K562 (cell line): ENCODE measurements around the gene CZIB. TPM values are rescaled to one million over a fixed set of nuclear protein-coding genes. Genes with fewer than 3 reads are reported as not detected.

Source experiments
- ATF3 ChIP-seq, 2 experiments: fragments of 450-650 bp in 1 of 2; sonication (generic) in 1 of 2; formaldehyde crosslinking in 1 of 2; IDR thresholded peaks in 1 of 2; conservative IDR thresholded peaks in 1 of 2; 2 replicates each; pipeline versions ENCODE4 v1.6.1 to v1.8.1; 2016 to 2023; ENCODE audit warnings: mild to moderate bottlenecking in 2 of 2, moderate library complexity in 2 of 2, inconsistent platforms in 1 of 2, missing genetic modification reagents in 1 of 2
- DNMT1 ChIP-seq: fragments of 450-650 bp; IDR thresholded peaks from 2 replicates; pipeline ENCODE4 v1.6.1; 2016; ENCODE audit warnings: antibody characterized with exemption, mild to moderate bottlenecking
- ETV1 ChIP-seq: fragments of 450-650 bp; conservative IDR thresholded peaks from 2 replicates; pipeline ENCODE4 v1.6.1; 2016; ENCODE audit warnings: missing genetic modification characterization, control low read depth, low read depth, missing compliant biosample characterization
- GTF3C2 ChIP-seq: IDR thresholded peaks from 3 replicates; pipeline ENCODE4 v1.6.1; 2011; ENCODE audit warnings: borderline replicate concordance, mild to moderate bottlenecking, moderate library complexity; ENCODE audit not compliant: insufficient read length; ENCODE audit errors: extremely low read depth
- KAT7 ChIP-seq: sonication (generic); formaldehyde crosslinking; IDR thresholded peaks from 2 replicates; pipeline ENCODE4 v1.8.0; 2022; ENCODE audit warnings: missing genetic modification reagents, mild to moderate bottlenecking, borderline replicate concordance
- MGA ChIP-seq: fragments of 450-650 bp; IDR thresholded peaks from 2 replicates; pipeline ENCODE4 v1.6.1; 2016; ENCODE audit warnings: mild to moderate bottlenecking, moderate library complexity
- NFIC ChIP-seq: fragments of 450-650 bp; IDR thresholded peaks from 2 replicates; pipeline ENCODE4 v1.6.1; 2017; ENCODE audit warnings: mild to moderate bottlenecking, inconsistent platforms
- POLR3G ChIP-seq: IDR thresholded peaks from 2 replicates; pipeline ENCODE4 v1.6.1; 2011; ENCODE audit not compliant: insufficient read length, insufficient replicate concordance; ENCODE audit errors: extremely low read depth
- SNAPC5 ChIP-seq: fragments of 250-450 bp; sonication (Bioruptor Pico); IDR thresholded peaks from 2 replicates; pipeline ENCODE4 v1.8.0; 2021; ENCODE audit warnings: moderate library complexity, mild to moderate bottlenecking, inconsistent platforms
- TCF3 ChIP-seq: sonication (generic); formaldehyde crosslinking; IDR thresholded peaks from 2 replicates; pipeline ENCODE4 v1.4.0; 2020; ENCODE audit warnings: mild to moderate bottlenecking, missing genetic modification reagents
- polyA plus RNA-seq, 8 experiments: library from polyadenylated mRNA; depleted of rRNA in 4 of 8; stranded (reverse) in 5 of 8; unstranded in 3 of 8; fragments of >200 nt; fragmentation: Nextera tagmentation in 2 of 8; fragmentation: Illumina TruSeq in 1 of 8; extraction: Ambion mirVana in 2 of 8; extraction: Trizol in 1 of 8; gene quantifications; 2 replicates each; pipeline versions ENCODE4 v1.2.1 to v1.2.3, GENCODE V29; 2011 to 2014; ENCODE audit warnings: inconsistent platforms in 1 of 8, missing spikeins in 1 of 8
- total RNA-seq, 7 experiments: library from RNA; depleted of rRNA in 6 of 7; stranded (reverse); fragments of >200 nt in 6 of 7; fragmentation: Illumina TruSeq in 2 of 7; extraction: Trizol in 2 of 7; gene quantifications; 2 replicates each; pipeline versions ENCODE4 v1.2.1 to v1.2.3, GENCODE V29; 2011 to 2021; ENCODE audit warnings: low replicate concordance in 1 of 7

The CZIB gene
- total and polyA plus RNA-seq, 9 of the 15 experiments (the other 6 are each of a cell fraction or from before 2014, with no cell fraction given) = 52.6 to 111 (median 80.0) TPM

DNA sequence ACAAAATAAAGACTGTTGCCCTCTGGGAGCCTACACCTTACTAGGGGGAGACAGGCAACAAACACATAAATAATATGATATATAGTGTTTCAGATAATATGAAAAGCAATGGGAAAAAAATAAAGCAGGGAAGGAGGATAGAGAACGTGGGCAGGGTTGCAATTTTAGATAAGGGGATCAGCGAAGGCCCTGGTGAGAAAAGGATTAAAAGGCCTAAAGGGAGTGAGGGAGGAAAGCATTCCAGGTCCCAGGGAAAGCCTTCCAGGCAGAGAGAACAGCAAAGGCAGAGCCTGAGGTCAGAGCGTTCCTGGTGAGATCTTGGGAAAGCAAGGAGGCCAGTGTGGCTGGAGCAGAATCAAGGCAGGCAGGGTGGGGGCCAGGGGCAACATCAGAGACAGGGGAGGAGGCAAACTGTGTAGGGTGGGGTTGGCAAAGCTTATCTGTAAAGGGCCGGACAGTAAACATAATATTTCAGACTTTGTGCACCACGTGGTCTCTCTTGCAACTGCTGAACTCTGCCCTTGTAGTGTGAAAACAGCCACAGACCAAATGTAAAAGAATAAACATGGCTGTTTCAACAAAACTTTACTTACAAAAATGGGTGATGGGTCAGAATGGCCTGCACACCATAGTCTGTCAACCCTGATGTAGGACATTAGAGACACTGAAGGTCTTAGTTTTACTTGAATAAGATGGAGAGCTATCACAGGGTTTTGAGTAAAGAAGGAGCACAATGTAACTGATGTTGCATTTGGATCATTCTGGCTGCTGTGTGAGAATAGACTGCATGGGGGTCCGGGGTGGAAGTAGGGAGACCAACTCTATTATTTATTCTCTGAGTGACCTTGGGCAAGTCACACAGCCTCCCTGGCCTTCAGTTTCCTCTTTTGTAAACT is 37.1 kb downstream of the CZIB start (continued):
- peak; percentile 72 for TF ChIP-seq MGA
- TF ChIP-seq ETV1 = no peak
- TF ChIP-seq POLR3G = no peak
- no peak for TF ChIP-seq GTF3C2
- TF ChIP-seq KAT7 = no peak
- TF ChIP-seq SNAPC5 = no peak
- TF ChIP-seq ATF3 (IDR thresholded peaks at IDR 0.05) = no peak
- TF ChIP-seq ATF3 (CRISPR knock-in tag; conservative IDR thresholded peaks at IDR 0.05) = no peak
- no peak for TF ChIP-seq DNMT1
- TF ChIP-seq NFIC = peak; percentile 38
- peak; percentile 63 for TF ChIP-seq TCF3 (CRISPR knock-in tag)
